Subcutaneous preadipocyte (primary cell): ENCODE data around the gene BTBD1. TPM values are rescaled to one million over a fixed set of nuclear protein-coding genes. Genes with fewer than 3 reads are reported as not detected.

Source experiments
- small RNA-seq: library from RNA; depleted of rRNA; stranded (forward); fragments of <200 nt; gene quantifications from one replicate; pipeline ENCODE3, GENCODE V24; 2012
- total RNA-seq: library from RNA; depleted of rRNA; stranded (reverse); fragments of >200 nt; gene quantifications from 2 replicates; pipeline ENCODE4 v1.2.3, GENCODE V29; 2012

The BTBD1 gene
- 84.9 and 108 TPM in 2 replicates for total RNA-seq

DNA sequence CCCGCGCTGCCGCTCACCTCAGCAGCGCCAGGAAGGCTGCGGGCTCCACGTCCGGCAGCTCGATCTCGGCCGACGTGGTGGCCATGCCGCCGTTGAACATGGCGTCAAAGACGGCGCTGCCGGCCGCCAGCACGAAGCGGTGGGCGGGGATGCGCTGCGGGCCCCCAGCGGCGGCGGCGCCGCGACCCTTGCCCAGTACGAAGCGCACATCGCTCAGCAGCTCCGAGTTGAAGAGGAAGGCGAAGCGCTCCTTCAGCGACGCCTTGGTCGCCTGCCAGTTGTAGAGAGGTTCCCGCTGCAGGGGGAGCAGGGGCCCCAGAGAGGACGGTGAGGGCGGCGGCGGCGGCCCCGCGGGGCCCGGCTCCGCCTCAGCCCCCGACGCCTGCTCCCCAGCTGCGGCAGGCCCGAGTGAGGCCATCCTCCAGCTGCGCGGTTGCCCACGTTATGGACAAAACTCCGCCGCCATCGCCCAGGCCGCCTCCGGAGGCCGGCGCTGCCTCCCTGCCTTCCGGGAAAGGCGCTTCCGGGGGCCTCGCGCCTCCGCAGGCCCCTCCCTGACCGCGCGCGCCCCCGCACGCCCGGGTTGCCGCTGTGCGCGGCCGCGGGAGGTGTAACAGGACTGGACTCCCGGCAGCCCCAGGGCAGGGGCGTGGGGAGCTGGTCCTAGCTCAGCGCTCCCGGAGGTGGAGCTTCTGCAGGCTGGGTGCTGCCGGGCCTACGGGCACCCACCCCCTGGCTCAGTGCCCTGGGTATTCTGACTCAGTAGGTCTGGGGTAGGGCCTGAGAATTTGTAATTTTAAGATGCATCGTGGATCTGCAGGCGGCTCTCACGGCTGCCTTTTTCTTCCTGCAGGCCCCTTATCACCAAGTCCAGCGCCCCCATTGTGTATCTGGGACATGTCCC, at the start of gene BTBD1:
Gene BTBD1, minus strand, starts transcription at position 519 of the 904 bp plus-strand sequence. Its CDS starts 101 bp downstream, at position 418.

DNA sequence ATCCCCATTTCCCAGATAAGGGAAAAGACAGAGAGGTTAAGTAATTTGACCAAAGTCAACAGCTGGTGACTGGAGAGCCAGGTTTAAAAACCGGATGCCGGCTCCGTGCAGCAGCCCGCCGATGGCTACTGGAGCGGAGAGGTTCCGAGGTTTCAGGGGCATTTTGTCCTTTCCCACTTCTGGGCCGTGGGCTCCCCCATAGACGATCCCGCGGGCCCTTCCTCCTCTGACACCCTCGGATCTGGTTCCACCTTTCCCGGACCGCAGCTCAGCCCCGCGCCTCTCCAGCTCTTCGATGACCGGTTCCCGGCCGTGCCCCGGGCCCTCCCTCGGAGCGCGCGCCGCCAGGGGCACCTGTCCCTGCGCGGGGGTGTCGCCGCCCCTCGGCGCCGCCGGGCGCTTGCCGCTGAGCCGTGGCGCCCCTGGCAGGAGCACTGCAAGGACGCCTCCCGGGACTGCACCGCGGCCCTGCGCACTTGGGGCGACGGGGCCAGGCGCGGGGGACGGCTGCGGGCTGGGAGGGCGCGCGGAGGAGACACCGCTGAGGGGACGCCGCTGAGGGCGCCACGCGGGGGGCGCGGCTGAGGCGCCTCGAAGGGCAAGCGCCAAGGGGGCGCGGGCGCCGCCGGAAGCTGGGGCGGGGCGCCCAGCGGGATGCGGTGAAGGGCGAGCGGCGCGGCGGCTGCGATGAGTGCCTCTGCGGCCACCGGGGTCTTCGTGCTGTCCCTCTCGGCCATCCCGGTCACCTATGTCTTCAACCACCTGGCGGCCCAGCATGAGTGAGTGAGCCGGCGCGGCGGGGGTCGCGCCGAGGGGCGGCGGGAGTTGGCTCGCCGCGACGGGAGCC, 40.2 kb upstream of the BTBD1 start, which contains the start of gene TM6SF1:
Gene TM6SF1, plus strand, starts transcription at position 652 of the 847 bp plus-strand sequence. Its CDS starts 36 bp downstream, at position 688.

DNA sequence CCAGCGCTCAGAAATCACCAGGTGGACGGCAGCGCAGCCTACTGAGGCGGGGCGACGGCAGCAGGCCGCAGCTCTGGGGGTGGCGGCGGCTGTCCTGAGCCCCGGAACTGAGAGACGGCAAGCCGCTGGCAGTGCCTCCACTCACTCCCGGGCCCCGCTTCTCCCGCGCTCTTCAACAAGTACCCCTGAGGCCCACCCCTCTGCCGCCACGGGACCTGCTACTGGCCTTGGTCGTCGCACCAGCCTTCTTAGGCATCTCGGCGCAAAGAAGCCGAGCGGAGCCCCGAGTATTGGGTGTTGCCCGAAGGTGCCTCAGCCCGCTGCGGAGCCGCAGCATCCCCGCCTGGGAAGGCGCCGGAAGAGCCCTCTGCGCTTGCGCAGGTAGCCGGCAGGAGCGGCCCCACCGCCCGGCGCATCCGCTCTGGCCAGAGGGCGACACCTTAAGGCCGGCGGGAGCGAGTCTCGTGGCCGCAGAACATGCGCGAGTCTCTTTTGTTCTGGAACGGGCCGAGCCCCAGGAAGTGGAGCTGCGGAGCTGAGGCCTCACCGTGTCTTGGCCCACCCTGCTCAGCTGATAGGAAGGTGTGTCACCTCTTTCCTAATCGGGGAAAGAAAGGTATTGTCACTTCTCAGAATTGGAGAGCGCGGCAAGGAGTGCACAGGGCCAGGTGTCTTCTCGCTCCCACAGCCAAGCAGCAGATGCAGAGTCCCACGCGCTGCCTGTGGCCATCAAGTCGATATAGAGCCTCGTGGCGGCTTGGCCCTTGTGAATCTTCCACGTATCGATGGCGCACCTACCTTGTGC, 55.6 kb downstream of the BTBD1 start, which contains the start of gene C15orf40:
Gene C15orf40, minus strand, starts transcription at position 369 of the 805 bp plus-strand sequence. Its CDS starts 32 bp downstream, at position 337.

DNA sequence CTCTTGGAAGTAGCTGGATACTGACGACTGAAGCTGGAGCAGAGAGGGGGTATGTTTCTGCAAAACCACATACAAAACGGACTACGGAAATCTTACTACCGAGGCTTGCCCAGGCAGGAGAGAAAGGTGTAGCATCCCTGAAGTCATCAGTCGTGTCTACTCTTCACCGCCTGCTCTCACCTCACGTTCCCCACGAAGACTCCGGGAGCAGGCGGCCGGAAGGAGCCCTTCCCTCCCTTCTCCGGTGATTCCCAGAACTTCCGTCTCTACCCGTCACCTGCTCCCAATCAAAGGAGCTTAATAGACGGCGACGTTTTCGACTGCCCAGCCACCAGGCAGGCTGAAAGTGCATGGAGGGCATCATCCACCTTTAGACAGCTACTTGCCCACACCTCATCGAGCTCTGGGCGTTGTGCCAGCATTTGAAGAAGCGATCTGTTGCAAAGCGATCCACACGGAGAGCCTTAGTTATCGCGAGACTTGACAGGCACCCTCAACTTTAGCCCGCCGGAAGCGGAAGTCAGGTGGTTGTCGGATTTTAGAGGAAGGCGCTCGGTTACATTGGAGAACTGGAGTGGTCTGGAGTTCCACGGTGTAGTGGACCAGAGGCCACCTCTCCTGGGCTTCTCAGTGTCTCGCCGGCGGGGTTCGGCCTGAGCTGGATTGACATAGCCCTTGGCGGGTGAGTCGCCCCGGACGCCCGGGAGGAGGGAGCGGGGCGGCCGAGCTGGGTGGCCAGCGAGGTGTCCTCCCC, 81.2 kb downstream of the BTBD1 start, which contains the start of gene RAMAC:
Gene RAMAC, plus strand, starts transcription at position 523 of the 754 bp plus-strand sequence. CDS start 2,809 bp downstream, outside the sequence.

Small RNAs within 50 kb of the gene (small RNA-seq; reads per million reads assigned to genes)
- not detected for gene MIR4515

Other genes starting within 250 kb of the BTBD1 start
- 1.4 and 2.9 TPM in 2 replicates for gene HOMER2, start 114.5 kb downstream of the BTBD1 start, total RNA-seq
- 15.8 and 17.8 TPM in 2 replicates for gene RAMAC, start 81.0 kb downstream of the BTBD1 start, total RNA-seq
- 10.6 and 18.0 TPM in 2 replicates for gene C15orf40, start 55.6 kb downstream of the BTBD1 start, total RNA-seq
- 0.20 TPM in 1 of 2 replicates, not detected in the other for gene TM6SF1, start 40.4 kb upstream of the BTBD1 start, total RNA-seq
- gene HDGFL3, start 140.6 kb upstream of the BTBD1 start, total RNA-seq, result 15.8 and 25.4 TPM in 2 replicates
- 1.5 and 14.3 TPM in 2 replicates for gene BNC1, start 217.4 kb upstream of the BTBD1 start, total RNA-seq